CD14-positive monocyte (primary cell): ENCODE data around the gene GOLIM4. TPM values are rescaled to one million over a fixed set of nuclear protein-coding genes. Genes with fewer than 3 reads are reported as not detected.

Experiments used
- DNase-seq, 3 donors: peaks; one replicate each; pipeline ENCODE4 v3.0.0-alpha.2; 2011 to 2022
- H2AFZ ChIP-seq: 2 replicates; pipeline ENCODE4 v1.6.0; 2012; ENCODE audit warnings: mild to moderate bottlenecking, low read depth, low read length, inconsistent platforms; ENCODE audit not compliant: insufficient read depth, poor library complexity, severe bottlenecking
- H3K27ac ChIP-seq, 2 donors: 1 replicate in 1 of 2; 2 replicates in 1 of 2; pipeline ENCODE4 v1.5.1; 2012 to 2013; ENCODE audit warnings: low read length in 2 of 2, control low read depth in 1 of 2, inconsistent platforms in 1 of 2, low read depth in 1 of 2, mild to moderate bottlenecking in 1 of 2
- H3K27me3 ChIP-seq, 2 donors: one replicate each; pipeline versions ENCODE4 v1.6.0 to v1.6.1; 2011 to 2013; ENCODE audit warnings: low read length in 2 of 2; ENCODE audit not compliant: control insufficient read depth in 2 of 2, insufficient read depth in 2 of 2
- H3K36me3 ChIP-seq, 2 donors: replicated peaks in 1 of 2; 1 replicate in 1 of 2; 2 replicates in 1 of 2; pipeline versions ENCODE4 v1.5.1 to v1.6.1; 2012 to 2013; ENCODE audit warnings: low read length in 2 of 2, control low read depth in 1 of 2, inconsistent platforms in 1 of 2, mild to moderate bottlenecking in 1 of 2; ENCODE audit not compliant: insufficient read depth in 2 of 2, control insufficient read depth in 1 of 2
- H3K4me1 ChIP-seq, 2 donors: 1 replicate in 1 of 2; 2 replicates in 1 of 2; pipeline versions ENCODE4 v1.5.1 to v1.6.1; 2012 to 2013; ENCODE audit warnings: low read length in 2 of 2, control low read depth in 1 of 2, inconsistent platforms in 1 of 2, mild to moderate bottlenecking in 1 of 2, moderate library complexity in 1 of 2; ENCODE audit not compliant: insufficient read depth in 2 of 2, control insufficient read depth in 1 of 2
- H3K4me2 ChIP-seq: replicated peaks from 2 replicates; pipeline ENCODE3; 2012; ENCODE audit warnings: low read length, moderate library complexity, mild to moderate bottlenecking; ENCODE audit not compliant: poor library complexity, severe bottlenecking; ENCODE audit errors: extremely low read depth
- H3K4me3 ChIP-seq, 3 experiments: fragments of 200-600 bp in 1 of 3; sonication (generic) in 1 of 3; replicated peaks in 1 of 3; 1 replicate in 2 of 3; 2 replicates in 1 of 3; pipeline ENCODE4 v1.5.1; 2011 to 2013; ENCODE audit warnings: low read length in 3 of 3, mild to moderate bottlenecking in 3 of 3, control low read depth in 2 of 3, low read depth in 2 of 3, inconsistent platforms in 1 of 3, moderate library complexity in 1 of 3
- H3K79me2 ChIP-seq: 2 replicates; pipeline ENCODE4 v1.6.0; 2012; ENCODE audit warnings: mild to moderate bottlenecking, control low read depth, inconsistent platforms, low read length, moderate library complexity; ENCODE audit not compliant: insufficient read depth
- H3K9ac ChIP-seq: 2 replicates; pipeline ENCODE4 v1.6.0; 2017; ENCODE audit warnings: low read length, mild to moderate bottlenecking; ENCODE audit not compliant: insufficient read depth, poor library complexity, severe bottlenecking
- H3K9me3 ChIP-seq, 2 donors: replicated peaks in 1 of 2; 1 replicate in 1 of 2; 2 replicates in 1 of 2; pipeline versions ENCODE4 v1.5.1 to v1.6.1; 2012 to 2013; ENCODE audit warnings: low read length in 2 of 2, control low read depth in 1 of 2; ENCODE audit not compliant: control insufficient read depth in 1 of 2, insufficient read depth in 1 of 2
- H4K20me1 ChIP-seq: 2 replicates; pipeline ENCODE4 v1.6.0; 2012; ENCODE audit warnings: mild to moderate bottlenecking, low read length, control low read depth, moderate library complexity; ENCODE audit not compliant: insufficient read depth
- H3K27ac Mint-ChIP-seq, 7 donors: one replicate each; pipeline ENCODE4 v1.8.0; 2020; ENCODE audit warnings: mild to moderate bottlenecking in 7 of 7, mixed read lengths in 7 of 7, moderate library complexity in 6 of 7, inconsistent platforms in 2 of 7
- H3K27me3 Mint-ChIP-seq, 3 donors: one replicate each; pipeline ENCODE4 v1.8.0; 2021 to 2022; ENCODE audit warnings: low read depth in 3 of 3, mild to moderate bottlenecking in 3 of 3, mixed read lengths in 3 of 3, moderate library complexity in 3 of 3, inconsistent platforms in 1 of 3
- H3K36me3 Mint-ChIP-seq, 2 donors: one replicate each; pipeline ENCODE4 v1.8.0; 2020; ENCODE audit warnings: mixed read lengths in 2 of 2, inconsistent platforms in 1 of 2, mild to moderate bottlenecking in 1 of 2
- H3K4me1 Mint-ChIP-seq: one replicate; pipeline ENCODE4 v1.8.0; 2020; ENCODE audit warnings: mild to moderate bottlenecking, mixed read lengths
- H3K4me3 Mint-ChIP-seq, 2 donors: one replicate each; pipeline ENCODE4 v1.8.0; 2020; ENCODE audit warnings: mild to moderate bottlenecking in 2 of 2, mixed read lengths in 2 of 2, moderate library complexity in 1 of 2
- H3K9me3 Mint-ChIP-seq, 7 donors: one replicate each; pipeline ENCODE4 v1.8.0; 2020 to 2022; ENCODE audit warnings: mixed read lengths in 7 of 7, mild to moderate bottlenecking in 6 of 7, moderate library complexity in 6 of 7, inconsistent platforms in 2 of 7
- CTCF ChIP-seq: fragments of 200-600 bp; IDR thresholded peaks from one replicate; pipeline ENCODE4 v1.8.0; 2022; ENCODE audit warnings: antibody characterized with exemption, mild to moderate bottlenecking
- WGBS: methylation state at CpG from one replicate; pipeline ENCODE4 v1.1.5; 2013; ENCODE audit warnings: missing lambda C conversion rate; ENCODE audit not compliant: insufficient coverage; 5-methylcytosine and 5-hydroxymethylcytosine counted together
- intact Hi-C, 2 donors: fragments of 100-400 bp; cut with micrococcal nuclease; formaldehyde crosslinking; loops; one replicate each; pipeline versions ENCODE4 v1.15.0 to v1.15.1; 2023
- polyA plus RNA-seq, 3 donors: library from polyadenylated mRNA; depleted of rRNA in 1 of 3; unstranded in 2 of 3; stranded (reverse) in 1 of 3; fragments of 300-500 nt in 2 of 3; fragments of >200 nt in 1 of 3; fragmentation: Illumina TruSeq in 2 of 3; gene quantifications; 1 replicate in 2 of 3; 2 replicates in 1 of 3; pipeline ENCODE4 v1.2.3, GENCODE V29; 2012 to 2021

GOLIM4 gene
- polyA plus RNA-seq, 3 donors, result 3.5 to 6.4 (median 5.8) TPM

DNA sequence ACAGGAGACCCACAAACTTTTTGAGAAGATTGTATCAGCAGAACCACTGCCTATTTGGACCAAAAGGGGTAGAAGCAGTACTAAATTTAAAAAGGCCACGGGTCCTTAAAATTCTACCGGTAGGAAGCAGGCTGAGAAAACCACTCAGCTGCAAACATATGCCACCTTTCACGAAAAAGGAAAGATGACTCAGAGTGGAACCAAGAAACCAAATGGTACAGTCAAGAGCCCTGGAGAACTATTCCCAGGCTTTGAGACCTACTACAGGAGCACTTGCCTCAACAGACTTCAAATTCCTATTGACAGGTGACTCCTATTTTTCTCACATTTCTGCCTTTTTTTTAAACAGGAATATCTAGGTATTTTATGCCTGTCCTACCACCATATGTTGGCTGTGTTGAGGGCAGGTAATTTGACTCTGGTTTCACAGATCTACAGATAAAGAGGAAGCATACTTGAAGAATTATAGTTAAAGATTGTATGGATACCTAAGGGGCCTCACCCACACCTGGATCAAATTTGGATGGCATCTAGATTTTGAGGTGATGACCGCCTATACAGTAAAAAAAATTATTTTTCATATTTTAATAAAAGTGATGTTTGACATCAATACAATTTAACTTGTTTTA, 10.1 kb downstream of the GOLIM4 start:
- Histone ChIP-seq H3K27ac (no peak overlapping the region), H3K4me3 (no peak overlapping the region), H3K36me3 (no peaks in the 10 kb centered on the region), H4K20me1 (peaks cover 22% of the 10 kb centered on the region), H3K9ac (no peak overlapping the region), H2AFZ (no peak overlapping the region), H3K4me2 (no peak overlapping the region), H3K79me2 (peaks cover 51% of the 10 kb centered on the region), H3K4me1 (no peaks in the 10 kb centered on the region), H3K27me3 (no peaks in the 10 kb centered on the region), H3K9me3 (no peaks in the 10 kb centered on the region)
- no peak for TF ChIP-seq CTCF
- Mint-ChIP-seq H3K36me3 (no peaks in the 10 kb centered on the region), H3K9me3 (no peaks in the 10 kb centered on the region), H3K27ac (no peak overlapping the region), H3K4me1 (peaks cover 26% of the 10 kb centered on the region), H3K4me3 (no peak overlapping the region), H3K27me3 (no peaks in the 10 kb centered on the region)
- DNase-seq, result no peak
- intact Hi-C loops, result no loop called here
- 41% methylated on average over 3 of the region's 4 CpGs for WGBS

GRCh38 chr3:168083906-168084305, 11.8 kb downstream of the GOLIM4 start:
- no peak overlapping the region for H3K27ac Mint-ChIP-seq
- Histone ChIP-seq H3K4me2 (no peak overlapping the region), H4K20me1 (peaks cover 21% of the 10 kb centered on the region), H3K79me2 (peaks cover 48% of the 10 kb centered on the region), H2AFZ (no peak overlapping the region), H3K9me3 (no peaks in the 10 kb centered on the region), H3K4me3 (no peak overlapping the region), H3K27me3 (no peaks in the 10 kb centered on the region), H3K27ac (no peak overlapping the region), H3K9ac (no peak overlapping the region), H3K4me1 (no peaks in the 10 kb centered on the region), H3K36me3 (no peaks in the 10 kb centered on the region)
- intact Hi-C loops, result no loop called here
- no peaks in the 10 kb centered on the region for H3K27me3 Mint-ChIP-seq
- H3K4me1 Mint-ChIP-seq, result peaks cover 23% of the 10 kb centered on the region
- no peak for TF ChIP-seq CTCF
- no CpG with 5 or more reads among the region's 1 CpG for WGBS
- no peaks in the 10 kb centered on the region for H3K36me3 Mint-ChIP-seq
- no peak for DNase-seq
- H3K9me3 Mint-ChIP-seq, result no peaks in the 10 kb centered on the region
- no peak overlapping the region for H3K4me3 Mint-ChIP-seq
